Measurements from ENCODE around the gene TLE6. TPM values are rescaled to one million over a fixed set of nuclear protein-coding genes. Genes with fewer than 3 reads are reported as not detected.

TLE6 gene
- total and polyA plus RNA-seq, 2 of the 13 experiments (the other 11 are each of a cell fraction or from before 2014, with no cell fraction given), result 0.24 to 5.5 TPM

DNA sequence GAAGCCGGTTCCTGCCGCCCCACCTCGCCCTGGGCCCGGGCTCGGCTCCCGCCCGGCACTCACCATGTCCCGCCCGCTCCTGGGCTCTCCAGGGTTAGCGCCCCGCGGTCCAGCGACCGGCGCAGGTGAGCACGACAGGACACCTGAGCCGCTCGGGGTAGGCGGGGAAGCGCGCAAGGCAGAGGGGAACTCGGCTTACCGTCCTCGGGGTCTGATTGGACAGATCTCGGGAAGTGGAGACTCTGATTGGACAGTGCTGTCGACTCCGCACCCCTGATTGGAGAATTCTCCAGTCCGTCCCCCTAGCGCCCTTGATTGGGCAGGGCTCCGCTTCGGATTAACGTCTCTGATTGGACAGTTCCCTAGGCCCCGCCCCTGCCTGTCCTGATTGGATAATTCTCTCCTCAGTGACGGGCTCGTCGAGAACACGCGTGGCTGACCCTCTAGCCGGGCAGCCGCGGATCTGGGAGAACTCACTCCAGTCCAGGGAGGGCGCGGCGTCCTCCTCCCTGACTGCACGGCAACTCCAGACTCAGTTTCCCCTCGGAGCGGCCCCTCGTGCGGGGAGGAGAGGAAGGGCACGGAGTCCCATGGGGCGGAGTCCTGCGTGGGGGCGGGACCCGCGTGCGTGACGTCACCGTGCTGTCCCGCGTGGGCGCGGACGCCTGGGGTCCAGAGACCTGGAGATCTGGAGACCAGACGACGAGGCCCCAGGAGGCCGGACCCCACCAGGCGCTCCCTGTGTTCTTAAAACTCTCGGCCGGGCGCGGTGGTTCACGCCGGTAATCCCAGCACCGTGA, 32.4 kb upstream of the TLE6 start, which contains the start of gene ZNF77 (continued):
- TF ChIP-seq, protein P1, sequence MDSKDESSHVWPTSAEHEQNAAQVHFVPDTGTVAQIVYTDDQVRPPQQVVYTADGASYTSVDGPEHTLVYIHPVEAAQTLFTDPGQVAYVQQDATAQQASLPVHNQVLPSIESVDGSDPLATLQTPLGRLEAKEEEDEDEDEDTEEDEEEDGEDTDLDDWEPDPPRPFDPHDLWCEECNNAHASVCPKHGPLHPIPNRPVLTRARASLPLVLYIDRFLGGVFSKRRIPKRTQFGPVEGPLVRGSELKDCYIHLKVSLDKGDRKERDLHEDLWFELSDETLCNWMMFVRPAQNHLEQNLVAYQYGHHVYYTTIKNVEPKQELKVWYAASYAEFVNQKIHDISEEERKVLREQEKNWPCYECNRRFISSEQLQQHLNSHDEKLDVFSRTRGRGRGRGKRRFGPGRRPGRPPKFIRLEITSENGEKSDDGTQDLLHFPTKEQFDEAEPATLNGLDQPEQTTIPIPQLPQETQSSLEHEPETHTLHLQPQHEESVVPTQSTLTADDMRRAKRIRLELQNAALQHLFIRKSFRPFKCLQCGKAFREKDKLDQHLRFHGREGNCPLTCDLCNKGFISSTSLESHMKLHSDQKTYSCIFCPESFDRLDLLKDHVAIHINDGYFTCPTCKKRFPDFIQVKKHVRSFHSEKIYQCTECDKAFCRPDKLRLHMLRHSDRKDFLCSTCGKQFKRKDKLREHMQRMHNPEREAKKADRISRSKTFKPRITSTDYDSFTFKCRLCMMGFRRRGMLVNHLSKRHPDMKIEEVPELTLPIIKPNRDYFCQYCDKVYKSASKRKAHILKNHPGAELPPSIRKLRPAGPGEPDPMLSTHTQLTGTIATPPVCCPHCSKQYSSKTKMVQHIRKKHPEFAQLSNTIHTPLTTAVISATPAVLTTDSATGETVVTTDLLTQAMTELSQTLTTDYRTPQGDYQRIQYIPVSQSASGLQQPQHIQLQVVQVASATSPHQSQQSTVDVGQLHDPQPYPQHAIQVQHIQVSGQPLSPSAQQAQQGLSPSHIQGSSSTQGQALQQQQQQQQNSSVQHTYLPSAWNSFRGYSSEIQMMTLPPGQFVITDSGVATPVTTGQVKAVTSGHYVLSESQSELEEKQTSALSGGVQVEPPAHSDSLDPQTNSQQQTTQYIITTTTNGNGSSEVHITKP (CRISPR knock-in tag; IDR thresholded peaks at IDR 0.05; ENCODE audit: low read depth), result peak; percentile 41; the same call in 1 of the 2 replicates
- TF ChIP-seq SOX6 (IDR thresholded peaks at IDR 0.05), result no peak
- TF ChIP-seq SOX6 (CRISPR knock-in tag; IDR thresholded peaks at IDR 0.05), result peak; percentile 70
- TF ChIP-seq, protein P2, sequence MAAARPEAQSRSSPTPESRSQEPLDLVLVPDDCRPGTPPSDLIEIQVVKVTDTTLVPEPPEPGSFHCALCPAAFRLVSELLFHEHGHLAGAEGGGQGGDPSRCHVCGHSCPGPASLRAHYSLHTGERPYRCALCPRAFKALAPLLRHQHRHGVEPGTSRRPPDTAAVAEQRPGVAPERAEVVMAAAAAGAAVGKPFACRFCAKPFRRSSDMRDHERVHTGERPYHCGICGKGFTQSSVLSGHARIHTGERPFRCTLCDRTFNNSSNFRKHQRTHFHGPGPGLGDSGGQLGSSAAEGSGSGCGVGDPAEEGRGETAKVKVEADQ (CRISPR knock-in tag; IDR thresholded peaks at IDR 0.05; ENCODE audit: borderline replicate concordance), result peak; percentile 83; the same call in 1 of the 2 replicates
- TF ChIP-seq CEBPG (CRISPR knock-in tag; IDR thresholded peaks at IDR 0.05), result no peak
- TF ChIP-seq YY1 (IDR thresholded peaks at IDR 0.05; ENCODE audit: insufficient read depth, insufficient replicate concordance, low read depth, low read length), result no peak
- TF ChIP-seq, protein P3, sequence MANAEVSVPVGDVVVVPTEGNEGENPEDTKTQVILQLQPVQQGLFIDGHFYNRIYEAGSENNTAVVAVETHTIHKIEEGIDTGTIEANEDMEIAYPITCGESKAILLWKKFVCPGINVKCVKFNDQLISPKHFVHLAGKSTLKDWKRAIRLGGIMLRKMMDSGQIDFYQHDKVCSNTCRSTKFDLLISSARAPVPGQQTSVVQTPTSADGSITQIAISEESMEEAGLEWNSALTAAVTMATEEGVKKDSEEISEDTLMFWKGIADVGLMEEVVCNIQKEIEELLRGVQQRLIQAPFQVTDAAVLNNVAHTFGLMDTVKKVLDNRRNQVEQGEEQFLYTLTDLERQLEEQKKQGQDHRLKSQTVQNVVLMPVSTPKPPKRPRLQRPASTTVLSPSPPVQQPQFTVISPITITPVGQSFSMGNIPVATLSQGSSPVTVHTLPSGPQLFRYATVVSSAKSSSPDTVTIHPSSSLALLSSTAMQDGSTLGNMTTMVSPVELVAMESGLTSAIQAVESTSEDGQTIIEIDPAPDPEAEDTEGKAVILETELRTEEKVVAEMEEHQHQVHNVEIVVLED (CRISPR knock-in tag; IDR thresholded peaks at IDR 0.05; ENCODE audit: borderline replicate concordance), result no peak
- TF ChIP-seq AGO2 (optimal IDR thresholded peaks at IDR 0.05; ENCODE audit: low read depth, low read length), result peak; percentile 94
- TF ChIP-seq, protein P4, sequence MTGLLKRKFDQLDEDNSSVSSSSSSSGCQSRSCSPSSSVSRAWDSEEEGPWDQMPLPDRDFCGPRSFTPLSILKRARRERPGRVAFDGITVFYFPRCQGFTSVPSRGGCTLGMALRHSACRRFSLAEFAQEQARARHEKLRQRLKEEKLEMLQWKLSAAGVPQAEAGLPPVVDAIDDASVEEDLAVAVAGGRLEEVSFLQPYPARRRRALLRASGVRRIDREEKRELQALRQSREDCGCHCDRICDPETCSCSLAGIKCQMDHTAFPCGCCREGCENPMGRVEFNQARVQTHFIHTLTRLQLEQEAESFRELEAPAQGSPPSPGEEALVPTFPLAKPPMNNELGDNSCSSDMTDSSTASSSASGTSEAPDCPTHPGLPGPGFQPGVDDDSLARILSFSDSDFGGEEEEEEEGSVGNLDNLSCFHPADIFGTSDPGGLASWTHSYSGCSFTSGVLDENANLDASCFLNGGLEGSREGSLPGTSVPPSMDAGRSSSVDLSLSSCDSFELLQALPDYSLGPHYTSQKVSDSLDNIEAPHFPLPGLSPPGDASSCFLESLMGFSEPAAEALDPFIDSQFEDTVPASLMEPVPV (CRISPR knock-in tag; IDR thresholded peaks at IDR 0.05), result peak; percentile 53; the same call in 1 of the 2 replicates
- TF ChIP-seq SUZ12 (IDR thresholded peaks at IDR 0.05; ENCODE audit: low read depth, low read length), result no peak
- peak; percentile 97 for TF ChIP-seq HDAC1 (CRISPR knock-in tag; IDR thresholded peaks at IDR 0.05)
- TF ChIP-seq, protein P5, sequence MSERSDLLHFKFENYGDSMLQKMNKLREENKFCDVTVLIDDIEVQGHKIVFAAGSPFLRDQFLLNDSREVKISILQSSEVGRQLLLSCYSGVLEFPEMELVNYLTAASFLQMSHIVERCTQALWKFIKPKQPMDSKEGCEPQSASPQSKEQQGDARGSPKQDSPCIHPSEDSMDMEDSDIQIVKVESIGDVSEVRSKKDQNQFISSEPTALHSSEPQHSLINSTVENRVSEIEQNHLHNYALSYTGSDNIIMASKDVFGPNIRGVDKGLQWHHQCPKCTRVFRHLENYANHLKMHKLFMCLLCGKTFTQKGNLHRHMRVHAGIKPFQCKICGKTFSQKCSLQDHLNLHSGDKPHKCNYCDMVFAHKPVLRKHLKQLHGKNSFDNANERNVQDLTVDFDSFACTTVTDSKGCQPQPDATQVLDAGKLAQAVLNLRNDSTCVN (CRISPR knock-in tag; IDR thresholded peaks at IDR 0.05; ENCODE audit: borderline replicate concordance), result peak; percentile 33; the same call in 1 of the 2 replicates
- no peak for TF ChIP-seq ZFP36L2 (CRISPR knock-in tag; IDR thresholded peaks at IDR 0.05)
- TF ChIP-seq, protein P6, sequence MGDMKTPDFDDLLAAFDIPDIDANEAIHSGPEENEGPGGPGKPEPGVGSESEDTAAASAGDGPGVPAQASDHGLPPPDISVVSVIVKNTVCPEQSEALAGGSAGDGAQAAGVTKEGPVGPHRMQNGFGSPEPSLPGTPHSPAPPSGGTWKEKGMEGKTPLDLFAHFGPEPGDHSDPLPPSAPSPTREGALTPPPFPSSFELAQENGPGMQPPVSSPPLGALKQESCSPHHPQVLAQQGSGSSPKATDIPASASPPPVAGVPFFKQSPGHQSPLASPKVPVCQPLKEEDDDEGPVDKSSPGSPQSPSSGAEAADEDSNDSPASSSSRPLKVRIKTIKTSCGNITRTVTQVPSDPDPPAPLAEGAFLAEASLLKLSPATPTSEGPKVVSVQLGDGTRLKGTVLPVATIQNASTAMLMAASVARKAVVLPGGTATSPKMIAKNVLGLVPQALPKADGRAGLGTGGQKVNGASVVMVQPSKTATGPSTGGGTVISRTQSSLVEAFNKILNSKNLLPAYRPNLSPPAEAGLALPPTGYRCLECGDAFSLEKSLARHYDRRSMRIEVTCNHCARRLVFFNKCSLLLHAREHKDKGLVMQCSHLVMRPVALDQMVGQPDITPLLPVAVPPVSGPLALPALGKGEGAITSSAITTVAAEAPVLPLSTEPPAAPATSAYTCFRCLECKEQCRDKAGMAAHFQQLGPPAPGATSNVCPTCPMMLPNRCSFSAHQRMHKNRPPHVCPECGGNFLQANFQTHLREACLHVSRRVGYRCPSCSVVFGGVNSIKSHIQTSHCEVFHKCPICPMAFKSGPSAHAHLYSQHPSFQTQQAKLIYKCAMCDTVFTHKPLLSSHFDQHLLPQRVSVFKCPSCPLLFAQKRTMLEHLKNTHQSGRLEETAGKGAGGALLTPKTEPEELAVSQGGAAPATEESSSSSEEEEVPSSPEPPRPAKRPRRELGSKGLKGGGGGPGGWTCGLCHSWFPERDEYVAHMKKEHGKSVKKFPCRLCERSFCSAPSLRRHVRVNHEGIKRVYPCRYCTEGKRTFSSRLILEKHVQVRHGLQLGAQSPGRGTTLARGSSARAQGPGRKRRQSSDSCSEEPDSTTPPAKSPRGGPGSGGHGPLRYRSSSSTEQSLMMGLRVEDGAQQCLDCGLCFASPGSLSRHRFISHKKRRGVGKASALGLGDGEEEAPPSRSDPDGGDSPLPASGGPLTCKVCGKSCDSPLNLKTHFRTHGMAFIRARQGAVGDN (CRISPR knock-in tag; IDR thresholded peaks at IDR 0.05), result peak; percentile 93

Measured in HepG2 (cell line).